ENCODE results near the gene ADAMTS5. TPM values are rescaled to one million over a fixed set of nuclear protein-coding genes. Genes with fewer than 3 reads are reported as not detected.

The ADAMTS5 gene
- total RNA-seq, 1 donor from 2014 or later, result 14.1 TPM

GRCh38 chr21:26916799-26917198 lies 50.1 kb downstream of the ADAMTS5 start:
- H3K27ac ChIP-seq (ENCODE audit: low read depth, low read length), result no peak overlapping the region
- no peak overlapping the region for H3K4me3 ChIP-seq (ENCODE audit: insufficient read depth, low read depth, low read length)
- peaks cover 20% of the 10 kb centered on the region for H3K4me1 Mint-ChIP-seq (ENCODE audit: low read depth, unreplicated experiment)
- no peak overlapping the region for H3K27ac Mint-ChIP-seq (ENCODE audit: unreplicated experiment)
- no peaks in the 10 kb centered on the region for H3K79me2 ChIP-seq (ENCODE audit: insufficient read depth, low read length)
- no peaks in the 10 kb centered on the region for H3K36me3 Mint-ChIP-seq (ENCODE audit: low read depth, unreplicated experiment)
- no peak overlapping the region for H3K4me2 ChIP-seq (ENCODE audit: low read length)
- no peak for DNase-seq (ENCODE audit: low read depth)
- H3K4me1 ChIP-seq (ENCODE audit: insufficient read depth, low read length), result no peaks in the 10 kb centered on the region
- no peak overlapping the region for H3K9ac ChIP-seq (ENCODE audit: low read length)
- TF ChIP-seq EZH2 (IDR thresholded peaks at IDR 0.05; ENCODE audit: insufficient read depth, low read length) (no peak), CTCF (IDR thresholded peaks at IDR 0.05; ENCODE audit: insufficient read depth, low read depth, low read length) (no peak)
- H2AFZ ChIP-seq (ENCODE audit: low read depth, low read length), result no peak overlapping the region
- H3K27me3 ChIP-seq (ENCODE audit: insufficient read depth, low read length), result no peaks in the 10 kb centered on the region
- no peaks in the 10 kb centered on the region for H4K20me1 ChIP-seq (ENCODE audit: insufficient read depth, low read length)
- FAIRE-seq, result no peak
- no peaks in the 10 kb centered on the region for H3K36me3 ChIP-seq (ENCODE audit: insufficient read depth, low read length)
- H3K9me3 Mint-ChIP-seq (ENCODE audit: unreplicated experiment), result peaks cover 6% of the 10 kb centered on the region
- H3K4me3 Mint-ChIP-seq (ENCODE audit: unreplicated experiment), result no peak overlapping the region
- no peaks in the 10 kb centered on the region for H3K27me3 Mint-ChIP-seq (ENCODE audit: low read depth, unreplicated experiment)
- H3K9me3 ChIP-seq (ENCODE audit: insufficient read depth, low read depth, low read length), result no peaks in the 10 kb centered on the region

GRCh38 chr21:26914557-26914956 lies 52.3 kb downstream of the ADAMTS5 start:
- H2AFZ ChIP-seq (ENCODE audit: low read depth, low read length), result no peak overlapping the region
- no peak for TF ChIP-seq EZH2 (IDR thresholded peaks at IDR 0.05; ENCODE audit: insufficient read depth, low read length)
- TF ChIP-seq CTCF (IDR thresholded peaks at IDR 0.05; ENCODE audit: insufficient read depth, low read depth, low read length), result no peak
- H4K20me1 ChIP-seq (ENCODE audit: insufficient read depth, low read length), result no peaks in the 10 kb centered on the region
- no peaks in the 10 kb centered on the region for H3K79me2 ChIP-seq (ENCODE audit: insufficient read depth, low read length)
- H3K9ac ChIP-seq (ENCODE audit: low read length), result no peak overlapping the region
- no peaks in the 10 kb centered on the region for H3K9me3 ChIP-seq (ENCODE audit: insufficient read depth, low read depth, low read length)
- H3K4me3 ChIP-seq (ENCODE audit: insufficient read depth, low read depth, low read length), result no peak overlapping the region
- no peaks in the 10 kb centered on the region for H3K27me3 ChIP-seq (ENCODE audit: insufficient read depth, low read length)
- H3K36me3 Mint-ChIP-seq (ENCODE audit: low read depth, unreplicated experiment), result no peaks in the 10 kb centered on the region
- H3K4me3 Mint-ChIP-seq (ENCODE audit: unreplicated experiment), result no peak overlapping the region
- FAIRE-seq (no peak), DNase-seq (ENCODE audit: low read depth) (no peak)
- H3K36me3 ChIP-seq (ENCODE audit: insufficient read depth, low read length), result no peaks in the 10 kb centered on the region
- no peak overlapping the region for H3K27ac Mint-ChIP-seq (ENCODE audit: unreplicated experiment)
- no peak overlapping the region for H3K27ac ChIP-seq (ENCODE audit: low read depth, low read length)
- peaks cover 6% of the 10 kb centered on the region for H3K9me3 Mint-ChIP-seq (ENCODE audit: unreplicated experiment)
- peaks cover 29% of the 10 kb centered on the region for H3K4me1 Mint-ChIP-seq (ENCODE audit: low read depth, unreplicated experiment)
- no peaks in the 10 kb centered on the region for H3K27me3 Mint-ChIP-seq (ENCODE audit: low read depth, unreplicated experiment)
- no peaks in the 10 kb centered on the region for H3K4me1 ChIP-seq (ENCODE audit: insufficient read depth, low read length)
- no peak overlapping the region for H3K4me2 ChIP-seq (ENCODE audit: low read length)

GRCh38 chr21:26912466-26912865 lies 54.4 kb downstream of the ADAMTS5 start:
- Mint-ChIP-seq H3K4me1 (ENCODE audit: low read depth, unreplicated experiment) (peaks cover 20% of the 10 kb centered on the region), H3K4me3 (ENCODE audit: unreplicated experiment) (no peak overlapping the region), H3K9me3 (ENCODE audit: unreplicated experiment) (peaks cover 6% of the 10 kb centered on the region), H3K27ac (ENCODE audit: unreplicated experiment) (no peak overlapping the region), H3K36me3 (ENCODE audit: low read depth, unreplicated experiment) (no peaks in the 10 kb centered on the region), H3K27me3 (ENCODE audit: low read depth, unreplicated experiment) (no peaks in the 10 kb centered on the region)
- no peaks in the 10 kb centered on the region for H3K36me3 ChIP-seq (ENCODE audit: insufficient read depth, low read length)
- no peak overlapping the region for H3K4me3 ChIP-seq (ENCODE audit: insufficient read depth, low read depth, low read length)
- TF ChIP-seq CTCF (IDR thresholded peaks at IDR 0.05; ENCODE audit: insufficient read depth, low read depth, low read length) (no peak), EZH2 (IDR thresholded peaks at IDR 0.05; ENCODE audit: insufficient read depth, low read length) (no peak)
- FAIRE-seq (peak; percentile 32), DNase-seq (ENCODE audit: low read depth) (no peak)
- H3K27ac ChIP-seq (ENCODE audit: low read depth, low read length), result no peak overlapping the region
- H3K9ac ChIP-seq (ENCODE audit: low read length), result no peak overlapping the region
- H2AFZ ChIP-seq (ENCODE audit: low read depth, low read length), result no peak overlapping the region
- no peaks in the 10 kb centered on the region for H3K27me3 ChIP-seq (ENCODE audit: insufficient read depth, low read length)
- no peaks in the 10 kb centered on the region for H3K4me1 ChIP-seq (ENCODE audit: insufficient read depth, low read length)
- no peaks in the 10 kb centered on the region for H3K79me2 ChIP-seq (ENCODE audit: insufficient read depth, low read length)
- H3K4me2 ChIP-seq (ENCODE audit: low read length), result no peak overlapping the region
- no peaks in the 10 kb centered on the region for H3K9me3 ChIP-seq (ENCODE audit: insufficient read depth, low read depth, low read length)
- no peaks in the 10 kb centered on the region for H4K20me1 ChIP-seq (ENCODE audit: insufficient read depth, low read length)

All from astrocyte (in vitro differentiated cells and primary cell).